ENCODE measurements around the gene NCAPH2.

Gene NCAPH2

DNA sequence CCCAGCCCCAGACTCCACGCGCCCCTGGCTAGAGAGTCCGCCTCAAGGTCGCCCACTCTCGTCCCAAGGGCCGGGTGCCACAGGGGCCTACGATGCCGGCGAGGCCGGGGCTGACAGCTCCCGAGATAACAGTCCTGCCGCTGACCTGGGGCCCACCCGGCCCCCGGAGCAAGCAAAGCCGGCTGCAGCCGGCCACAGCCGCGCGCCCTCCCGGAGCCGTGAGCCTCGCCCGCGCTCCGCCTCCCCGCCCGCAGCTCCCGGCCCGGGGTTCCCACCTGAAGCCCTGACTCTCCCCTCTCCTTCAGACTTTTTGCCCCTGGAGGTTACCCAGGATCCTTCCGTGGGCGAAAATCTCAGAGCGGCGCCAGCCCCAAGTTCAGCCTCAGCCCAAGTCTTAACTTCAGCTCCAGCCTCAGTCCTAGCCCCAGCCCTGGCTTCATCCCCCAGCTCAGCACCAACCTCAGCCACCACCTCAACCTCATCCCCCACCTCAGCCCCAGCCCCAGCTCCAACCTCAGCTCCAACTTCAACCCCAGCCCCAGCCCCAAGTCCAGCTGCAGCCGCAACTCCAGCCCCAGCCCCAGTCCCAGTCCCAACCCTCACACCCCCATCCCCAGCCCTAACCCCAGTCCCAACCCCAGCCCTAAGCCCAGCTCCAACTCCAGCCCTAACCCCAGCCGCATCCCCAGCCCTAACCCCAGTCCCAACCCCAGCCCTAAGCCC lies 39.4 kb downstream of the NCAPH2 start:
- TF ChIP-seq EZH2phosphoT487 (IDR thresholded peaks at IDR 0.05; ENCODE audit: borderline replicate concordance, low read length) (no peak), CTCF (IDR thresholded peaks at IDR 0.05; ENCODE audit: low read depth, low read length, poor library complexity, severe bottlenecking) (no peak)
- no peaks in the 10 kb centered on the region for H3K9me2 ChIP-seq (replicated peaks; ENCODE audit: control insufficient read depth, low read length)
- H3K27me3 ChIP-seq (ENCODE audit: control insufficient read depth, low read length): no peaks in the 10 kb centered on the region
- H3K4me2 ChIP-seq (ENCODE audit: low read length): no peak overlapping the region
- H4K20me1 ChIP-seq (ENCODE audit: control insufficient read depth, insufficient read depth, low read depth, low read length): no peaks in the 10 kb centered on the region
- no peak overlapping the region for H3K4me3 ChIP-seq (ENCODE audit: low read length)
- H3K36me3 ChIP-seq (ENCODE audit: control insufficient read depth, low read length): no peaks in the 10 kb centered on the region
- no peaks in the 10 kb centered on the region for H3K79me2 ChIP-seq (ENCODE audit: control insufficient read depth, low read length)
- peaks cover 14% of the 10 kb centered on the region for H3F3A ChIP-seq (ENCODE audit: control insufficient read depth, insufficient read depth)
- H3K4me1 ChIP-seq (ENCODE audit: control insufficient read depth, low read length): peaks cover 43% of the 10 kb centered on the region
- no peak overlapping the region for H3K27ac ChIP-seq (ENCODE audit: low read depth, low read length)
- no peaks in the 10 kb centered on the region for H3K9me3 ChIP-seq (ENCODE audit: control insufficient read depth, insufficient read depth, low read length)

GRCh38 chr22:50548040-50548920 lies 40.3 kb downstream of the NCAPH2 start:
- Histone ChIP-seq H3K9me3 (ENCODE audit: control insufficient read depth, insufficient read depth, low read length) (no peaks in the 10 kb centered on the region), H3K4me1 (ENCODE audit: control insufficient read depth, low read length) (peaks cover 39% of the 10 kb centered on the region), H3K4me3 (ENCODE audit: low read length) (peak overlapping the region; percentile 76), H3F3A (ENCODE audit: control insufficient read depth, insufficient read depth) (peaks cover 10% of the 10 kb centered on the region; the same call in 1 of the 2 replicates), H3K27me3 (ENCODE audit: control insufficient read depth, low read length) (no peaks in the 10 kb centered on the region), H3K36me3 (ENCODE audit: control insufficient read depth, low read length) (no peaks in the 10 kb centered on the region), H4K20me1 (ENCODE audit: control insufficient read depth, insufficient read depth, low read depth, low read length) (no peaks in the 10 kb centered on the region), H3K4me2 (ENCODE audit: low read length) (peak overlapping the region; percentile 92), H3K27ac (ENCODE audit: low read depth, low read length) (peak overlapping the region; percentile 31), H3K9me2 (replicated peaks; ENCODE audit: control insufficient read depth, low read length) (no peaks in the 10 kb centered on the region), H3K79me2 (ENCODE audit: control insufficient read depth, low read length) (no peaks in the 10 kb centered on the region)
- TF ChIP-seq CTCF (IDR thresholded peaks at IDR 0.05; ENCODE audit: low read depth, low read length, poor library complexity, severe bottlenecking) (peak; percentile 55), EZH2phosphoT487 (IDR thresholded peaks at IDR 0.05; ENCODE audit: borderline replicate concordance, low read length) (no peak)

DNA sequence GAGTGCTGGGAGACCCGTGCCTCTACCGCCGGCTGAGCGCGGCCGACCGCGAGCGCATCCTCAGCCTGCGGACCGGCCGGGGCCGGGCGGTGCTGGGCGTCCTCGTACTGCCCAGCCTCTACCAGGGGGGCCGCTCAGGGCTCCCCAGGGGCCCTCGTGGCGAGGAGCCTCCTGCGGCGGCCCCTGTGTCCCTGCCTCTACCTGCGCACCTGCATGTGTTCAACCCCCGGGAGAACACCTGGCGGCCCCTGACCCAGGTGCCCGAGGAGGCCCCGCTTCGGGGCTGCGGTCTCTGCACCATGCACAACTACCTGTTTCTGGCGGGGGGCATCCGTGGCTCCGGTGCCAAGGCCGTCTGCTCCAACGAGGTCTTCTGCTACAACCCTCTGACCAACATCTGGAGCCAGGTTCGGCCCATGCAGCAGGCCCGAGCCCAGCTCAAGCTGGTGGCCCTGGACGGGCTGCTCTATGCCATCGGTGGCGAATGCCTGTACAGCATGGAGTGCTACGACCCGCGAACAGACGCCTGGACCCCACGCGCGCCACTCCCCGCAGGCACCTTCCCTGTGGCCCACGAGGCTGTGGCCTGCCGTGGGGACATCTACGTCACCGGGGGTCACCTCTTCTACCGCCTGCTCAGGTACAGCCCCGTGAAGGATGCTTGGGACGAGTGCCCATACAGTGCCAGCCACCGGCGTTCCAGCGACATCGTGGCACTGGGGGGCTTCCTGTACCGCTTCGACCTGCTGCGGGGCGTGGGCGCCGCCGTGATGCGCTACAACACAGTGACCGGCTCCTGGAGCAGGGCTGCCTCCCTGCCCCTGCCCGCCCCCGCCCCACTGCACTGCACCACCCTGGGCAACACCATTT lies 41.1 kb downstream of the NCAPH2 start:
- Histone ChIP-seq H3F3A (ENCODE audit: control insufficient read depth, insufficient read depth) (peaks cover 10% of the 10 kb centered on the region; the same call in 1 of the 2 replicates), H3K9me2 (replicated peaks; ENCODE audit: control insufficient read depth, low read length) (no peaks in the 10 kb centered on the region), H3K27ac (ENCODE audit: low read depth, low read length) (peak overlapping the region; percentile 31), H3K9me3 (ENCODE audit: control insufficient read depth, insufficient read depth, low read length) (no peaks in the 10 kb centered on the region), H3K36me3 (ENCODE audit: control insufficient read depth, low read length) (no peaks in the 10 kb centered on the region), H3K4me3 (ENCODE audit: low read length) (peak overlapping the region; percentile 76), H3K4me2 (ENCODE audit: low read length) (peak overlapping the region; percentile 92), H3K4me1 (ENCODE audit: control insufficient read depth, low read length) (peaks cover 32% of the 10 kb centered on the region), H3K79me2 (ENCODE audit: control insufficient read depth, low read length) (no peaks in the 10 kb centered on the region), H4K20me1 (ENCODE audit: control insufficient read depth, insufficient read depth, low read depth, low read length) (no peaks in the 10 kb centered on the region), H3K27me3 (ENCODE audit: control insufficient read depth, low read length) (no peaks in the 10 kb centered on the region)
- TF ChIP-seq CTCF (IDR thresholded peaks at IDR 0.05; ENCODE audit: low read depth, low read length, poor library complexity, severe bottlenecking): no peak
- no peak for TF ChIP-seq EZH2phosphoT487 (IDR thresholded peaks at IDR 0.05; ENCODE audit: borderline replicate concordance, low read length)
